GM21576 (cell line): ENCODE data around the gene PRTN3.
A peak's percentile ranks its signal among the peaks of the same experiment; 100 is the strongest.
"Not testable (repeated sequence)": the region's sequence is repeated elsewhere in the genome, so short reads cannot be mapped to it uniquely, and the experiment has no call there.

ENCODE experiments used
- ATAC-seq: cut with Tn5 transposase; IDR thresholded peaks from one replicate; pipeline ENCODE4 v1.9.1; 2021; ENCODE audit warnings: mild to moderate bottlenecking, moderate library complexity; ENCODE audit not compliant: unreplicated experiment

Gene PRTN3

DNA sequence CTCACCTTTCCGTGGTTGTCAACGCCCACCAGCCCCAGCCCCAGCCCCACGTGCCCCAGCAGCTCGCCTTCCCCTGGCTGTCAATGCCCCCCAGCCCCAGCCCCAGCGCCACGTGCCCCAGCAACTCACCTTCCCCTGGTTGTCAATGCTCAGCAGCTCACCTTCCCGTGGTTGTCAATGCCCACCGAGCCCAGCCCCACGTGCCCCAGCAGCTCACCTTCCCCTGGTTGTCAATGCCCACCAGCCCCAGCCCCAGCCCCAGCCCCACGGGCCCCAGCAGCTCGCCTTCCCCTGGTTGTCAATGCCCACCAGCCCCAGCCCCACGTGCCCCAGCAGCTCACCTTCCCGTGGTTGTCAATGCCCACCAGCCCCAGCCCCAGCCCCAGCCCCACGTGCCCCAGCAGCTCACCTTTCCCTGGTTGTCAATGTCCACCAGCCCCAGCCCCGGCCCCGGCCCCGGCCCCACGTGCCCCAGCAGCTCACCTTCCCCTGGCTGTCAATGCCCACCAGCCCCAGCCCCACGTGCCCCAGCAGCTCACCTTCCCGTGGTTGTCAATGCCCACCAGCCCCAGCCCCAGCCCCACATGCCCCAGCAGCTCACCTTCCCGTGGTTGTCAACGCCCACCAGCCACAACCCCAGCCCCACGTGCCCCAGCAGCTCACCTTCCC lies 37.3 kb downstream of the PRTN3 start:
- ATAC-seq: not testable (repeated sequence)

DNA sequence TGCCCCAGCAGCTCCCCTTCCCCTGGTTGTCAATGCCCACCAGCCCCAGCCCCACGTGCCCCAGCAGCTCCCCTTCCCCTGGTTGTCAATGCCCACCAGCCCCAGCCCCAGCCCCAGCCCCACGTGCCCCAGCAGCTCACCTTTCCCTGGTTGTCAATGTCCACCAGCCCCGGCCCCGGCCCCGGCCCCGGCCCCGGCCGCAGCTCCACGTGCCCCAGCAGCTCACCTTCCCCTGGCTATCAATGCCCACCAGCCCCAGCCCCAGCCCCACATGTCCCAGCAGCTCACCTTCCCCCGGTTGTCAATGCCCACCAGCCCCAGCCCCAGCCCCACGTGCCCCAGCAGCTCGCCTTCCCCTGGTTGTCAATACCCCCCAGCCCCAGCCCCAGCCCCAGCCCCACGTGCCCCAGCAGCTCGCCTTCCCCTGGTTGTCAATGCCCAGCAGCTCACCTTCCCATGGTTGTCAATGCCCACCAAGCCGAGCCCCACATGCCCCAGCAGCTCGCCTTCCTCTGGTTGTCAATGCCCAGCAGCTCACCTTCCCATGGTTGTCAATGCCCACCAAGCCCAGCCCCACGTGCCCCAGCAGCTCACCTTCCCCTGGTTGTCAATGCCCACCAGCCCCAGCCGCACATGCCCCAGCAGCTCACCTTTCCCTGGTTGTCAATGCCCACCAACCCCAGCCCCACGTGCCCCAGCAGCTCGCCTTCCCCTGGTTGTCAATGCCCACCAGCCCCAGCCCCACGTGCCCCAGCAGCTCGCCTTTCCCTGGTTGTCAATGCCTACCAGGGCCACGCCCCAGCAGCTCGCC lies 38.2 kb downstream of the PRTN3 start:
- not testable (repeated sequence) for ATAC-seq

DNA sequence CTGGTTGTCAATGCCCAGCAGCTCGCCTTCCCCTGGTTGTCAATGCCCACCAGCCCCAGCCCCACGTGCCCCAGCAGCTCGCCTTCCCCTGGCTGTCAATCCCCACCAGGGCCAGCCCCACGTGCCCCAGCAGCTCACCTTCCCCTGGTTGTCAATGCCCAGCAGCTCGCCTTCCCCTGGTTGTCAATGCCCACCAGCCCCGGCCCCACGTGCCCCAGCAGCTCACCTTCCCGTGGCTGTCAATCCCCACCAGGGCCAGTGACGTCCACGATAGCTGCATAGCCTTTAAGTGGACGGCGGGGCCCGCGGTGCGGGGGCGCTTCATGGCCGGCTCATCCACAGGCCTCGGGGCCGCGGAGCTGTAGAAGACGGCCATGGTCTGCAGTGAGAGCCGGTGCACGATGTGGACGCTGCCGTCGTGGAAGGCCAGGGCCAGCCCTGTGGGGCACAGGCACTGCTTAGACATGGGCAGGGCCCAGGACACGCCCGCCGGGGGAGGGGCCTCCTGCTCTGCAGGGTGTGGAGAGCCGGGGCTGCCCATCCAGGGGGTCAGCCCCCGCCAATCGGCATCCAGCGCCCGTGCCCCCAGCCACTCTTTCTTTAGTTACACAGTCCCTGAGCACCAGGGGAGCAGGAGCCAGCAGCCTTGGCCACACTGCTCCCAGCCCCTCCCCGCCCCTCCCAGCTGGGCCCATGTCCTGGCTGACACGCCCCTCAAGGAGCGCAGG lies 39.1 kb downstream of the PRTN3 start:
- no peak for ATAC-seq

DNA sequence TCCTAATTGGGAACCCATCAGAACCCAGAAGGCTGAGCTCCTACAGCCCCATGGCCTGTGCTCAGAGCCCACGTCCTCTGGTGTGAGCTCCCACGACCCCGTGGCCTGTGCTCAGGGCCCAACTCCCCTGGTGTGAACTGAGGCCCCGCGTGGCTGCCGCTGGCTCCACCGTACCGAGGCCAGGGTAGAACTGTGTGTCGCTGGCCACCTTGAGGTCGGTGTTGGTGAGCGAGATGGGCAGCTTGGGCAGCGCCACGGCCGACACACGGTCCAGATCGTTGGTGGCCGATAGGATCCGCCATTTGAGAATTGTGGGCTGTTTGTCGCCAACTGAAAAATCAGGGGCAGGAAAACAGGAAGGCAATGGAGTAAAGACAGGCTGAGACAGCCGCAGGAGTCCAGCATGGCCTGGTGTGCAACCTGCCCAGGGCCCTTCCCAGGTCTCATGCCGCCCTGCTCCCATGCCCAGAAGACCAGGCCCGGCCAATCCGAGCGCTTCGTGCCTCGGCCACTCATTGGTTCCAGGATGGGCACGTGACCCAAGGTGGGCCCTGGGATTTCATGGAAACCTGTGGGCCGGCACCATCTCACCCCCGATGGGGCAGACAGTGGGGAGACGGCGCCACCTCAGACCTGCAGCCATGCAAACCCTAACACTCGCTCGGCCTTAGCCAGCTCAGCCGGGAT lies 40.7 kb downstream of the PRTN3 start:
- ATAC-seq: no peak

DNA sequence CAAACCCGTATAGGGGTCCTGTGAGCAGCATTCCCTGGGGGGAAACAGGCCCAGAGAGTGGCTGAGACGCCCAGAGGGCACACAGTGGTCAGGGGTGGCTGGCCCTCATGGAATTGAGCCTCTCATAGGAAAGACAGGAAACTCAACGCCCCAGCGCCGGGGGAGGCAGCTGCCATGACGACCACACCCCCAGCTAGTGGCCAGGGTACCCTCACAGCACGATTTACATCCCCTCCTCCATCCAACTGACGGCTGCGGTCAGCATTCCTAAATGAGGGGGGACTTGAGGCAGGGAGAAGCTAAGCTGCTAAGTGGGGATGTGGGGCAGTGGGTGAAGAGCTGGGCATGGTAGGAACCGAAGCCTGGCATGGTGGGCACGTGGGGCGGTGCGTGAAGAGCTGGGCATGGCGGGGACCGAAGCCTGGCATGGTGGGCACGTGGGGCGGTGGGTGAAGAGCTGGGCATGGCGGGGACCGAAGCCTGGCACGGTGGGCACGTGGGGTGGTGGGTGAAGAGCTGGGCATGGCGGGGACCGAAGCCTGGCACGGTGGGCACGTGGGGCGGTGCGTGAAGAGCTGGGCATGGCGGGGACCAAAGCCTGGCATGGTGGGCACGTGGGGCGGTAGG lies 42.2 kb downstream of the PRTN3 start:
- no peak for ATAC-seq

DNA sequence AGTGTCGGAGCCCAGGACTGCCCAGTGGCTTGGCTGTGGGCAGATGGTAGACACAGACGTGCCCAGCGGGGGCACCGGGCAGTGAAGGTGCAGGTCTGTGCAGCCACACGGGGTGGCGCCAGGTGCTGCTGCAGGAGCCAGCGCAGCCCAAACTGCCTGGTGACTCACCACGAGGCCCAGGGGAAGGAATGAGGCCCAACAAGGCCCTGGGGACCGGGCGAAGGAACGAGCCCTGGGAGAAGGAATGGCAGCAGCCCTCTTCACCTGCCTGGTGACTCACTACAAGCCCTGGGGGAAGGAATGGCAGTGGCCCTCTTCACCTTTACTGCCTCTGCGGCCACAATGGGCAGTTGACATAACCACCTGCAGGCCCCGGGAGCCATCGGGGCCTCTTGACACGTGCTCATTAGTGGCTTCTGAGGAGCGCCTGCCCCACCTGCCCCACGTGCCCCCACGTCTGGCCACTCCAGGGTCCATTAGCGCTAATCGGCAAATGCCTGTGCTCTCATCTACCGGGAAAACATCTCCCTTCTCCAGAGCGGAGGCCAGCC lies 42.9 kb downstream of the PRTN3 start:
- no peak for ATAC-seq

DNA sequence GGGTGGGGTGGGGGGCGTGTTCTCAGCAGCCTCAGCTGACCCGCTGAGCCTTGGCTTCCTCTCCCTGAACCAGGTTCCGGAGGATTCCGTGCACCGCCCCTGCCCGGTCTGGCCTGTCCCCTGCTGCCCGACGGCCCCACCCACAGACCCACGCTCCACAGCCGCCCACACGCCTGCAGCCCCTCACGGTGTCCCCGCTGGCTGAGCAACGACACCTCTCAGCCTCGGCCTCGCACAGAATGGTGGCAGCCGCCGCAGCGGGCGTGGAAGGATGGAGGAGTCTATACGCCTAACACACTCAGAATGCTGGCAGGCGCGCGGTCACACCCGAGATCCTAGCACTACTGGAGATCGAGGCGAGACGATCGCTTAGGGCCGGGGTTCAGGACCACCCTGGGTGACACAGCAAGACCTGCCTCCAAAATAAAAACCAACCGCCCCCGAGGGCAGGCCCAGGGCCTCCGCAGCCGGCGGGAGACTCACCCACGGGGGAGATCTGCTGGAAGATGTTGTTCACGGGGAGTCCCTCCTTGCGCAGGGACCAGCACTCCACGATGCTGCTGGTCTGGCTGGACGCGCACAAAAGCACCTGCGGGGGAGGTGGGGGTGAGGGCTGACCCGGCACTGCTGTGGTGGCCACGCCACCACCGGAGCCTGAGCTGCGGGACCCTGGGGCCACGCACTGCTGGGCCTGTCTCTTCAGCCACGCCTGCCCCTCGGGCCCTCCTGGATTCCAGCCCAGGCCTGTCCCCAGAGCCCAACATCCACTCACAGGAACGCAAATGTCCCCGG lies 43.8 kb downstream of the PRTN3 start:
- no peak for ATAC-seq

DNA sequence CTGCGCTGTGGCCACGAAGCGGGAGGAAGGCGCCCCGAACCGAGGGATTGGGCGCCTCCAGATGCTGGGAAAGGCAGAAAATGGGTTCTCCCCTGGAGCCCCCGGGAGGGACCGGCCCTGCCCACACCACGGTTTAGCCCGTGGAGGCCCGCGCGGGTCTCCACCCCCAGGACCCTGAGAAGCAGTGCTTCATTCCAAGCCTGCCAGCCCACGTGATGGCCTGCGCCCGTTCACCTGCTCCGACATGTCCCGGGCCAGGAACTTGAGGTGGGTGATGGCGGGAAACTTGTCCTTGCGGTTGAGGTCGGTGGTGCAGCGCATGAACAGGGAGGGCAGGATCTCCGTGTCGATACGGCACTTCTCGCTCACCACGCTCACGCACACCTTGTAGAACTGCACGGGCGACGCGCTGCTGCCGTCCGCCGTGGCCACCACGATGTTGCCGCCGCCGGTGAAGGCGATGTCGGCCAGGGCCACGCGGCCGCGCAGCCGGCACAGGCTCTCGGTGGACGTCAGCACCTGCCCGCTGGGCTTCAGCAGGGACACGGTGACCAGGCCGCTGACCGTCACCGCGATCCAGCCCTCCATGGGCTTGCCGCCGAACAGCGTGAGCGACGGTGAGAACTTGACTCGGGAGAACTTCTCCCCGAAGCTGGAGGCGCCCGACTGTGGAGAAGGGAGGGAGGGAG lies 44.9 kb downstream of the PRTN3 start:
- no peak for ATAC-seq

DNA sequence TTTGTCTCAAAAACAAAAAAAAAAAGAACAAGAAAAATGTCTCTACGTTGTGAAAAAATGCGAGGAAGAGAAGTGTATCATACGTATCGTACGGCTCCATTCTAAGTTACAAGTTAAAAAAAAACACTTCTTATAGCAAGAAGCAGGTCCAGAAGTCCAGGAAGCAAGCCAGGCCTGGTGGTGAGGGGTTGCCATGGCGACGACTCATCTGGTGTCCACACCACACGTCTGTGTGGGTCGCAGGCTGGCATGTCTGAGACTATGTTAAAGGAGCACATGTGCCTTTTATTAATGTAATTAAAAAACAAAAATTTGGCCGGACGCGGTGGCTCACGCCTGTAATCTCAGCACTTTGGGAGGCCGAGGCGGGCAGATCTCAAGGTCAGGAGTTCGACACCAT lies 46.3 kb downstream of the PRTN3 start:
- no peak for ATAC-seq

DNA sequence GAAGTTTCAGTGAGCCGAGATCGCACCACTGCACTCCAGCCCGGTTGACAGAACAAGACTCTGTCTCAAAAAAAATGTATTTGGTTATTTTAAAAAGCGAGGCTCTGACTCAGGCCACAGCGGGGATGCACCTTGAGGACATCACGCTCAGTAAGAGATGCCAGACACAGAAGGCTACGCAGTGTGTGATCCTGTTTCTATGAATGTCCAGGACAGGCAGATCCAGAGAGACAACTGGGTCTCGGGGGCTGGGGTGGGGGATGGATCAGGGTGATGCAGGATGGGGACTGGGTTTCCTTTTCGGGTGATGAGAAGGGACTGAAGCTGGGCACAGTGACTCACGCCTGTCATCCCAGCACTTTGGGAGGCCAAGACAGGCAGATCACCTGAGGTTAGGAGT lies 46.8 kb downstream of the PRTN3 start:
- ATAC-seq: no peak

DNA sequence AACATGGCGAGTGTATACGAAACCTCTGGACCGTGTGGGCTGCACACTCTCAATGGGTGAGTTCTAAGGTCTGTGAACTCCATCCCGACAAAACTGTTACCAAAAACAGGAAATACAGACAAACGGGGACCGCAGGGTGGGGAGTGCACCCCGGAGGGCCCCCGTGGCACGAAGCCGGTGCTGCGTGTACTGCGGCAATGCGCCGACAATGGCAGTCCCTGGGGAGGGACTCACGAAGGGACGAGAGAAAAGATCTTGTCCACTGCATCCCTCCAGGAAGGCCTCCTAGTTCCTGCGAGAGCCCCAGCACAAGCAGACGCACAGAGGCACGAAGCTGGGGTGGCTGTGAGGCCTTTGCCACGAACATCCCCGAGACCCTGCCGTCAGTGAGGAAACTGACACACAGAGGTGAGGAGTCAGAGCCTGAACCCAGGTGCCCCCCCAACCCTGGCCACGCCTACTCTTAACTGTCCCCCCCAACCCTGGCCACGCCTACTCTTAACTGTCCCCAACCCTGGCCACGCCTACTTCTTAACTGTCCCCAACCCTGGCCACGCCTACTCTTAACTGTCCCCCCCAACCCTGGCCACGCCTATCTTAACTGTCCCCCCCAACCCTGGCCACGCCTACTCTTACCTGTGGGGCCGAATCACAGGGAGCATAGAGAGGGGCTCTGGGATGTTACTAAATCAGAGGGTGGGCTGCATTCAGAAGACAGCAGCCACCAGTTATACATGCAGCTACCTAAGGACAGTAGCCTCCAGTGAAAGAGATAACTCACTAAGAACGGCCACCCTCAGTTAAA lies 48.0 kb downstream of the PRTN3 start:
- no peak for ATAC-seq

DNA sequence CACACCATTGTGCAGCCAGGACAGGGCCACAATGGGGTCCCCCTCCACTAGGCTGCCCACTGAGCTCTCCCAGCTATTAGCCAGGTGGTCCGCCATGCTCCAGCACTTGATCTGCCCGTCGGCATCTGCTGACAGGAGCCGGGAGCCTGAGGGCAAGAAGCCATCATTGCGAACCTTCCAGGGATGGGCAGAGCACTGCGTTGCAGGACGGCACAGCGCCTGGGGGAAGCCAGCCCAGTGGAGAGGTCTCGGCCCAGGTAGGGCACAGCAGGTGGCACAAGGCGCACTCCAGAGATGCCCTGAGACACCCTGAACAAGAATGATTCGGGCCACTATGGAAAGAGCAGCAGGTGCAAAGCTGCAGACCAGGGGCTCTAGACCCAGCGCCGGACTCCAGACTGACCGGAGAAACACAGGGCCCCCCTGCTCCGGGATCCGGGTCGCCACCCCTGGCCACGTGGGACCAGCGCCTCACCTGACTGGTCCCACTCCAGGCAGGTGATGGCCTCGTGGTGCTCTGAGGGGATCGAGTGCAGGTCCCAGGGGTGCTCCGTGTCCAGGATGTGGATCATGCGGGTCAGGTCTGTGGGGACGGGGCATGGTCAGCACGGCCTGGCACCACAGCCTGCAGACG lies 49.0 kb downstream of the PRTN3 start:
- ATAC-seq: no peak

DNA sequence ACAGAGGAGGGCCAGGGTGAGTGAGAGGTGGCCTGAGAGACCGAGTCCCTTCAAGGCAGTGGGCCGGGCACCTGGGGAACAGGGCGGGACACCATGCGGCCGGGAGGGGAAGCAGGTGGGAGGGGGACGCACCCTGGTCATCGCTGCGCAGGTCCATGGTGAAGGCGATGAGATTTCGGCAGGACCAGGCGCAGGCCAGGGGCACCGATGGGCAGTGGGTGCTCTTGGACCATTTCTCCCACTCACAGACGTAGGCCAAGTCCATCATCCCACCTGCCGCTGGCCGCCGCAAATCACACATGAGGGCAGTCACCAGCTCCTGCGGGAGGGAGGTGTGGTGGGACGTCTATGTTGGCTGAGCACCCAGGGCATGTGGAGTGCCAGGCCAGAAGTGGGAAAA lies 50.0 kb downstream of the PRTN3 start:
- ATAC-seq: no peak

DNA sequence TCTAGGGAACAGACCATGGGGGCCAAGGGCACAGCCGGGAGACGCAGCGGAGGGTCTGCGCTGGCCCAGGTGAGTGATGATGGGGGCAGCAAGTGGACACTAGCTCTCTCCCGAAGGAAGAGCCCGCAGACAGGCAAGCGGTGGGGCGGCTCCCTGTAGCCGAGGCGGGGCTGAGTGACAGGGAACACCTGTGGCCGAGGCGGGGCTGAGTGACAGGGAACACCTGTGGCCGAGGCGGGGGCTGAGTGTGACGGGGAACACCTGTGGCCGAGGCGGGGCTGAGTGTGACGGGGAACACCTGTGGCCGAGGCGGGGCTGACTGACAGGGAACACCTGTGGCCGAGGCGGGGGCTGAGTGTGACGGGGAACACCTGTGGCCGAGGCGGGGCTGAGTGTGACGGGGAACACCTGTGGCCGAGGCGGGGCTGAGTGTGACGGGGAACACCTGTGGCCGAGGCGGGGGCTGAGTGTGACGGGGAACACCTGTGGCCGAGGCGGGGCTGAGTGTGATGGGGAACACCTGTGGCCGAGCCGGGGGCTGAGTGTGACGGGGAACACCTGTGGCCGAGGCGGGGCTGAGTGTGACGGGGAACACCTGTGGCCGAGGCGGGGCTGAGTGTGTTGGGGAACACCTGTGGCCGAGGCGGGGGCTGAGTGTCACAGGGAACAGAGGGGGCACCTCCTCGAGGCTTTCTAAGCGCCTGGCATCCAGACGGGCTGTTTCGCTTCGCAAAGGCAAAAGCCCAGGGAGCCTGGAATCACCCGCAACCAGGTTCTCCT lies 50.8 kb downstream of the PRTN3 start:
- ATAC-seq: not testable (repeated sequence)

DNA sequence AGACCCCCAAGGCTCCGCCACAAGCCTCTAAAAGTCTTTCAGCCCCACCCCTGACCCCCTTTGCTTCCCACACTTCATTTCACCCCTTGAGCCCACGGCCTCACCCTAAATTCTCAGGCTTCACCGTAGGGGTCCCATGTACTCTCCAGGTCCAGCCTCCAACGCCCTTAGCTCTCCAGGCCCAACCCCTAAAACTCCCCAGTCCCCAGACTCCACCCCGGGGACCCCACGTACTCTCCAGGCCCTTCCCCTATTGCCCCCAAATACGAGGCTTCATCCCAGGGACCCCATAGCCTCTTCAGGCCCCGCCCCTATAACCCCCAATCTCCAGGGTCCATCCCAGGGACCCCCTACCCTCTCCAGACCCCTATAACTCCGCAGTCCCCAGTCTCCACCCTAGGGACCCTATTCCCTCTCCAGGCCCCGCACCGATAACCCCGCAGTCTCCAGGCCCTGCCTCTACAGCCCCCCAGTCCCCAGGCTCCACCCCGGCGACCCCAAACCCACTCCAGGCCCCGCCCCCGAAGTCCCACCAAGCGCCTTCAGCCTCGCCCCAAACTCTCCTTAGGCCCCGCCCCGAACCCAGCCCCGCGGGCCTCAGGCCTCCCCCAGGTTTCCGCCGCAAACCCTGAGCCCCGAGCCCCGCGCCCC lies 51.6 kb downstream of the PRTN3 start:
- ATAC-seq: no peak

DNA sequence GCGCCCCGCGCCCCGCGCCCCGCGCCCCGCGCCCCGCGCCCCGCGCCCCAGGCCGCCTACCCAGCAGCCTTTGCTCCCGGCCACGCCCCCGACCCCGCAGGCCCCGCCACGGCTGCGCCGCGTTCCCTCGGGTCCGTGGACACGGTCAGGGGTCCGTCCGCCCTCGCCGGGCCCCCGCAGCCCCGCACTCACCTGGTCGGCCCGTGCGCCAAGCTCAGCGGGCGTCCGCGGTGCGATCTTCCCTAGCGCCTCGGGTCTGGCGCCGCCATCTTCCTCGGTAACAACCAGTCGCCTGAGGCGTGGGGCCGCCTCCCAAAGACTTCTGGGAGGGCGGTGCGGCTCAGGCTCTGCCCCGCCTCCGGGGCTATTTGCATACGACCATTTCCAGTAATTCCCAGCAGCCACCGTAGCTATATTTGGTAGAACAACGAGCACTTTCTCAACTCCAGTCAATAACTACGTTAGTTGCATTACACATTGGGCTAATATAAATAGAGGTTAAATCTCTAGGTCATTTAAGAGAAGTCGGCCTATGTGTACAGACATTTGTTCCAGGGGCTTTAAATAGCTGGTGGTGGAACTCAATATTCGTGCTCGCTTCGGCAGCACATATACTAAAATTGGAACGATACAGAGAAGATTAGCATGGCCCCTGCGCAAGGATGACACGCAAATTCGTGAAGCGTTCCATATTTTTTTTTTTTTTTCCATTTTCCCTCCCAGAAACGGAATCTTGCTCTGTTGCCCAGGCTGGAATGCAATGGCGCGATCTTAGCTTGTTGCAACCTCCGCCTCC lies 52.3 kb downstream of the PRTN3 start, which contains the start of the genes MED16 and RNU6-9:
TSS of gene MED16 (minus strand) at position 294 of the 796 bp plus-strand sequence. CDS start 2,056 bp downstream, outside the sequence.
TSS of gene RNU6-9 (plus strand) at position 591 of the 796 bp plus-strand sequence.
- ATAC-seq: peak; percentile 79
